HepG2 (cell line): ENCODE data around the gene BIRC6. TPM values are rescaled to one million over a fixed set of nuclear protein-coding genes. Genes with fewer than 3 reads are reported as not detected.

Experiments
- ATAC-seq: fragments of 200-7000 bp; cut with Tn5 transposase; 3 replicates; pipeline ENCODE4 v1.9.1; 2020; ENCODE audit warnings: mild to moderate bottlenecking, moderate library complexity
- BruUV-seq: library from RNA; stranded (reverse); fragments of 400-500 nt; replicated peaks from 2 replicates; lab custom pipeline; 2021; lab: Mats Ljungman, UMichigan
- CTCF ChIA-PET: fragments of 300-600 bp; formaldehyde crosslinking; extraction: SDS; loops from one replicate; lab custom pipeline; 2021; ENCODE audit warnings: low total read pairs, inconsistent platforms, low intra/inter-chr PET ratio; lab: Yijun Ruan, JAX
- POLR2A ChIA-PET: fragments of 350-600 bp; sonication (Branson Sonifier 250); formaldehyde crosslinking; loops from one replicate; lab custom pipeline; 2020; ENCODE audit warnings: antibody characterized with exemption, inconsistent platforms; lab: Yijun Ruan, JAX
- DNase-seq: peaks from one replicate; pipeline ENCODE4 v3.0.0-alpha.2; 2015; ENCODE audit warnings: low spot score
- FAIRE-seq: peaks from 3 replicates; lab custom pipeline; 2011; peaks lifted over from hg19 to GRCh38; lab: Jason Lieb, UNC
- H2AFZ ChIP-seq: one replicate; pipeline ENCODE4 v1.6.1; 2011; ENCODE audit warnings: low read length, inconsistent platforms
- H3K27ac ChIP-seq: fragments of 300-600 bp; 3 replicates; pipeline ENCODE4 v1.8.0; 2011; ENCODE audit warnings: mixed run types, mild to moderate bottlenecking, mixed read lengths, low read length, inconsistent platforms; ENCODE audit not compliant: insufficient read depth; ENCODE audit errors: extremely low read length
- H3K27me3 ChIP-seq, 2 experiments: fragments of 200-600 bp in 1 of 2; 2 replicates in 1 of 2; 3 replicates in 1 of 2; pipeline versions ENCODE4 v1.6.0 to v1.8.0; 2011; ENCODE audit warnings: low read length in 2 of 2, mild to moderate bottlenecking in 2 of 2, moderate library complexity in 2 of 2, inconsistent platforms in 1 of 2; ENCODE audit not compliant: insufficient read depth in 2 of 2, control insufficient read depth in 1 of 2
- H3K36me3 ChIP-seq, 2 experiments: fragments of 200-600 bp in 1 of 2; replicated peaks in 1 of 2; 2 replicates in 1 of 2; 3 replicates in 1 of 2; pipeline versions ENCODE4 v1.5.1 to v1.8.0; 2011; ENCODE audit warnings: low read length in 2 of 2, inconsistent platforms in 1 of 2; ENCODE audit not compliant: insufficient read depth in 2 of 2, control insufficient read depth in 1 of 2
- H3K4me1 ChIP-seq: 2 replicates; pipeline ENCODE4 v1.5.1; 2012; ENCODE audit warnings: low read length, inconsistent platforms; ENCODE audit not compliant: insufficient read depth
- H3K4me2 ChIP-seq: 2 replicates; pipeline ENCODE4 v1.6.0; 2011; ENCODE audit warnings: low read depth, low read length, inconsistent platforms
- H3K4me3 ChIP-seq, 3 experiments: fragments of 200-600 bp in 1 of 3; sonication (generic), shearing (Covaris generic) in 1 of 3; replicated peaks in 1 of 3; 2 replicates each; pipeline ENCODE4 v1.5.1; 2011 to 2016; ENCODE audit warnings: low read length in 3 of 3, inconsistent platforms in 2 of 3, low read depth in 2 of 3, mild to moderate bottlenecking in 2 of 3, control low read depth in 1 of 3, mixed read lengths in 1 of 3; ENCODE audit not compliant: insufficient read depth in 1 of 3
- H3K79me2 ChIP-seq: one replicate; pipeline ENCODE4 v1.6.1; 2011; ENCODE audit warnings: low read length, inconsistent platforms; ENCODE audit not compliant: insufficient read depth
- H3K9ac ChIP-seq: 2 replicates; pipeline ENCODE4 v1.6.0; 2011; ENCODE audit warnings: mild to moderate bottlenecking, low read depth, low read length, inconsistent platforms; ENCODE audit not compliant: insufficient read depth
- H3K9me3 ChIP-seq: 2 replicates; pipeline ENCODE4 v1.5.1; 2012; ENCODE audit warnings: mild to moderate bottlenecking, low read length
- H4K20me1 ChIP-seq: 2 replicates; pipeline ENCODE4 v1.6.0; 2011; ENCODE audit warnings: inconsistent platforms, mild to moderate bottlenecking, low read length, moderate library complexity; ENCODE audit not compliant: insufficient read depth
- FOXM1 ChIP-seq: sonication (generic); formaldehyde crosslinking; IDR thresholded peaks from 2 replicates; pipeline ENCODE4 v1.5.0; 2020; ENCODE audit warnings: missing genetic modification reagents
- GPN1 ChIP-seq: sonication (generic); formaldehyde crosslinking; IDR thresholded peaks from 2 replicates; pipeline ENCODE4 v1.5.1; 2020; ENCODE audit warnings: missing genetic modification reagents, borderline replicate concordance
- MAFG ChIP-seq: sonication (generic); formaldehyde crosslinking; IDR thresholded peaks from 2 replicates; pipeline ENCODE4 v1.5.1; 2020; ENCODE audit warnings: mild to moderate bottlenecking, missing genetic modification reagents
- MAFK ChIP-seq, 2 experiments: IDR thresholded peaks in 1 of 2; conservative IDR thresholded peaks in 1 of 2; 2 replicates each; pipeline ENCODE4 v1.6.1; 2011; ENCODE audit warnings: improper control_type of control experiment in 2 of 2, low read length in 2 of 2
- MEF2D ChIP-seq: sonication (generic); formaldehyde crosslinking; IDR thresholded peaks from 2 replicates; pipeline ENCODE4 v1.5.1; 2020; ENCODE audit warnings: mild to moderate bottlenecking, missing genetic modification reagents
- SMAD3 ChIP-seq: sonication (generic); formaldehyde crosslinking; IDR thresholded peaks from 2 replicates; pipeline ENCODE4 v1.4.0; 2020; ENCODE audit warnings: missing genetic modification reagents
- ZC3H4 ChIP-seq: sonication (generic); formaldehyde crosslinking; IDR thresholded peaks from 2 replicates; pipeline ENCODE4 v1.4.0; 2020; ENCODE audit warnings: missing genetic modification reagents, borderline replicate concordance
- ZNF781 ChIP-seq: sonication (generic); formaldehyde crosslinking; IDR thresholded peaks from 2 replicates; pipeline ENCODE4 v1.5.1; 2020; ENCODE audit warnings: borderline replicate concordance, mild to moderate bottlenecking, missing genetic modification reagents; ENCODE audit errors: not compliant biosample characterization
- WGBS: methylation state at CpG from one replicate; pipeline ENCODE4 v1.1.6; 2017; ENCODE audit warnings: low lambda C conversion rate; 5-methylcytosine and 5-hydroxymethylcytosine counted together
- in situ Hi-C: cut with HindIII; loops from 2 replicates; pipeline ENCODE4 v1.10.0; 2017; ENCODE audit warnings: low pct_unique_long_range_greater_than_20kb; ENCODE audit not compliant: extremely low pct_ligation_motif_present
- intact Hi-C: fragments of 100-400 bp; cut with micrococcal nuclease; formaldehyde crosslinking; loops from one replicate; pipeline ENCODE4 v1.10.0; 2022; ENCODE audit not compliant: unreplicated experiment
- polyA plus RNA-seq, 8 experiments: library from polyadenylated mRNA; depleted of rRNA in 3 of 8; stranded (reverse) in 7 of 8; unstranded in 1 of 8; fragments of >200 nt; fragmentation: Illumina TruSeq in 4 of 8; extraction: Trizol in 4 of 8; gene quantifications; 2 replicates each; pipeline versions ENCODE4 v1.2.1 to v1.2.3, GENCODE V29; 2011 to 2016; ENCODE audit warnings: low read depth in 4 of 8, missing spikeins in 1 of 8, mixed read lengths in 1 of 8; ENCODE audit not compliant: insufficient read depth in 1 of 8
- total RNA-seq, 5 experiments: library from RNA; depleted of rRNA; stranded (reverse); fragments of >200 nt; fragmentation: Illumina TruSeq; extraction: Trizol; gene quantifications; 2 replicates each; pipeline ENCODE4 v1.2.3, GENCODE V29; 2016; ENCODE audit warnings: low read depth in 1 of 5
- TF ChIP-seq, protein P1 (sequence below): sonication (generic); formaldehyde crosslinking; IDR thresholded peaks from 2 replicates; pipeline ENCODE4 v1.4.0; 2020; ENCODE audit warnings: missing genetic modification reagents
- TF ChIP-seq, protein P2 (sequence below): sonication (generic); formaldehyde crosslinking; IDR thresholded peaks from 2 replicates; pipeline ENCODE4 v1.5.0; 2020; ENCODE audit warnings: missing genetic modification reagents
- TF ChIP-seq, protein P3 (sequence below): sonication (generic); formaldehyde crosslinking; IDR thresholded peaks from 2 replicates; pipeline ENCODE4 v1.4.0; 2020; ENCODE audit warnings: low read depth, mild to moderate bottlenecking, missing genetic modification reagents
- TF ChIP-seq, protein P4 (sequence below): sonication (generic); formaldehyde crosslinking; IDR thresholded peaks from 2 replicates; pipeline ENCODE4 v1.8.0; 2022; ENCODE audit warnings: mild to moderate bottlenecking, missing genetic modification reagents
- TF ChIP-seq, protein P5 (sequence below), 2 experiments: IDR thresholded peaks; 2 replicates each; pipeline ENCODE4 v1.6.1; 2011 to 2012; ENCODE audit warnings: low read length in 2 of 2, borderline replicate concordance in 1 of 2, low read depth in 1 of 2, mild to moderate bottlenecking in 1 of 2, moderate library complexity in 1 of 2

Gene BIRC6
- total and polyA plus RNA-seq, 2 of the 13 experiments (the other 11 are each of a cell fraction or from before 2014, with no cell fraction given): 65.6 to 120 TPM

DNA sequence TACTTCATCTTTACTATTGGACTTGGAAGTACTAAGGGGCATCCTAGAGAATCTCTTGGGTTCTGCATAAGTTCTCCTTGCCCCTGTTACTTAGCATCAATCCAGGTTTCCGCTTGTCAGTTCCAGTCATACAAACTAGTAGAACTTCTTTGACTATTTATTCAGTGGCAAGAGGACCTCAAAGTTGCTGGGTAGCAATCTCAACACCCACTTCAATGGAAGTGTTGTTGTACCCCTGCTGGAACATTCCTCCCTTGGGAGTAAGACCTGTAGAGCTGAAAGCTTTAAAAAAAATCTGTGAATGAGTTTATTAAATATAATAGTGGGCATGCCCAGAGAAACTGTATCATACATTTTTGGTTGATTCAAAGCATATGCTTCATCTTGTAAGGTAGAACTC lies 27.0 kb downstream of the BIRC6 start (continued):
- TF ChIP-seq, protein P1, sequence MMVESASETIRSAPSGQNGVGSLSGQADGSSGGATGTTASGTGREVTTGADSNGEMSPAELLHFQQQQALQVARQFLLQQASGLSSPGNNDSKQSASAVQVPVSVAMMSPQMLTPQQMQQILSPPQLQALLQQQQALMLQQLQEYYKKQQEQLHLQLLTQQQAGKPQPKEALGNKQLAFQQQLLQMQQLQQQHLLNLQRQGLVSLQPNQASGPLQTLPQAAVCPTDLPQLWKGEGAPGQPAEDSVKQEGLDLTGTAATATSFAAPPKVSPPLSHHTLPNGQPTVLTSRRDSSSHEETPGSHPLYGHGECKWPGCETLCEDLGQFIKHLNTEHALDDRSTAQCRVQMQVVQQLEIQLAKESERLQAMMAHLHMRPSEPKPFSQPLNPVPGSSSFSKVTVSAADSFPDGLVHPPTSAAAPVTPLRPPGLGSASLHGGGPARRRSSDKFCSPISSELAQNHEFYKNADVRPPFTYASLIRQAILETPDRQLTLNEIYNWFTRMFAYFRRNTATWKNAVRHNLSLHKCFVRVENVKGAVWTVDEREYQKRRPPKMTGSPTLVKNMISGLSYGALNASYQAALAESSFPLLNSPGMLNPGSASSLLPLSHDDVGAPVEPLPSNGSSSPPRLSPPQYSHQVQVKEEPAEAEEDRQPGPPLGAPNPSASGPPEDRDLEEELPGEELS (CRISPR knock-in tag): no peak
- TF ChIP-seq, protein P2, sequence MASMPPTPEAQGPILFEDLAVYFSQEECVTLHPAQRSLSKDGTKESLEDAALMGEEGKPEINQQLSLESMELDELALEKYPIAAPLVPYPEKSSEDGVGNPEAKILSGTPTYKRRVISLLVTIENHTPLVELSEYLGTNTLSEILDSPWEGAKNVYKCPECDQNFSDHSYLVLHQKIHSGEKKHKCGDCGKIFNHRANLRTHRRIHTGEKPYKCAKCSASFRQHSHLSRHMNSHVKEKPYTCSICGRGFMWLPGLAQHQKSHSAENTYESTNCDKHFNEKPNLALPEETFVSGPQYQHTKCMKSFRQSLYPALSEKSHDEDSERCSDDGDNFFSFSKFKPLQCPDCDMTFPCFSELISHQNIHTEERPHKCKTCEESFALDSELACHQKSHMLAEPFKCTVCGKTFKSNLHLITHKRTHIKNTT (CRISPR knock-in tag): no peak
- no peak for TF ChIP-seq ZNF781
- TF ChIP-seq GPN1 (CRISPR knock-in tag): no peak
- TF ChIP-seq FOXM1 (CRISPR knock-in tag): no peak
- TF ChIP-seq MAFK (conservative IDR thresholded peaks at IDR 0.05 in 1 of 2, IDR thresholded peaks at IDR 0.05 in 1 of 2; ENCODE audit: low read length in 2 of 2): no peak
- TF ChIP-seq MEF2D (CRISPR knock-in tag): no peak
- no peak for TF ChIP-seq SMAD3 (CRISPR knock-in tag)
- TF ChIP-seq, protein P3, sequence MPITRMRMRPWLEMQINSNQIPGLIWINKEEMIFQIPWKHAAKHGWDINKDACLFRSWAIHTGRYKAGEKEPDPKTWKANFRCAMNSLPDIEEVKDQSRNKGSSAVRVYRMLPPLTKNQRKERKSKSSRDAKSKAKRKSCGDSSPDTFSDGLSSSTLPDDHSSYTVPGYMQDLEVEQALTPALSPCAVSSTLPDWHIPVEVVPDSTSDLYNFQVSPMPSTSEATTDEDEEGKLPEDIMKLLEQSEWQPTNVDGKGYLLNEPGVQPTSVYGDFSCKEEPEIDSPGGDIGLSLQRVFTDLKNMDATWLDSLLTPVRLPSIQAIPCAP (CRISPR knock-in tag): no peak

DNA sequence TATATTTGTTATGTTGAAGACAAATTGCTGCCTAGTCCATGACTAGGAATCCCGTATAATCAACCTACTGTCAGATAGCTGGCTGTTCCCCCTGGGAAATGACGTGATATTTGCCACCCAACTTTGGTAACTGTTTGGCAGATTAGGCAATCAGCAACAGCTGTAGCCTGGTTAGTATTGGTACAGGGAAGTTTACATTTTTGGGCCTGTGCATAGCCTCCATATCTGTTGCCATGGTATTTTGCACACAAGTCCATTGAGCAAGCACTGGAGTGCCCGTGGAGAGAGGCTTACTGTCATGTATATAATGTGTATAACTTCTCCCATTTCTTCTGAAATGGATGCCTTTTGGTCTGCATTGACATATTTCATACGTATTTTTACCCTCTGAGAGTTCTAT lies 27.7 kb downstream of the BIRC6 start:
- Histone ChIP-seq H3K36me3 (peaks cover 14 to 67% of the 10 kb centered on the region in 2 experiments), H3K27me3 (no peaks in the 10 kb centered on the region)
- BruUV-seq: no TSS peak
- TF ChIP-seq, protein P4, sequence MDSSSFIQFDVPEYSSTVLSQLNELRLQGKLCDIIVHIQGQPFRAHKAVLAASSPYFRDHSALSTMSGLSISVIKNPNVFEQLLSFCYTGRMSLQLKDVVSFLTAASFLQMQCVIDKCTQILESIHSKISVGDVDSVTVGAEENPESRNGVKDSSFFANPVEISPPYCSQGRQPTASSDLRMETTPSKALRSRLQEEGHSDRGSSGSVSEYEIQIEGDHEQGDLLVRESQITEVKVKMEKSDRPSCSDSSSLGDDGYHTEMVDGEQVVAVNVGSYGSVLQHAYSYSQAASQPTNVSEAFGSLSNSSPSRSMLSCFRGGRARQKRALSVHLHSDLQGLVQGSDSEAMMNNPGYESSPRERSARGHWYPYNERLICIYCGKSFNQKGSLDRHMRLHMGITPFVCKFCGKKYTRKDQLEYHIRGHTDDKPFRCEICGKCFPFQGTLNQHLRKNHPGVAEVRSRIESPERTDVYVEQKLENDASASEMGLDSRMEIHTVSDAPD (CRISPR knock-in tag): 0 out of 2 replicates have a peak, but pooled peaks have one; percentile 61
- TF ChIP-seq MAFG (CRISPR knock-in tag): no peak
- TF ChIP-seq ZC3H4: no peak
- TF ChIP-seq, protein P5, sequence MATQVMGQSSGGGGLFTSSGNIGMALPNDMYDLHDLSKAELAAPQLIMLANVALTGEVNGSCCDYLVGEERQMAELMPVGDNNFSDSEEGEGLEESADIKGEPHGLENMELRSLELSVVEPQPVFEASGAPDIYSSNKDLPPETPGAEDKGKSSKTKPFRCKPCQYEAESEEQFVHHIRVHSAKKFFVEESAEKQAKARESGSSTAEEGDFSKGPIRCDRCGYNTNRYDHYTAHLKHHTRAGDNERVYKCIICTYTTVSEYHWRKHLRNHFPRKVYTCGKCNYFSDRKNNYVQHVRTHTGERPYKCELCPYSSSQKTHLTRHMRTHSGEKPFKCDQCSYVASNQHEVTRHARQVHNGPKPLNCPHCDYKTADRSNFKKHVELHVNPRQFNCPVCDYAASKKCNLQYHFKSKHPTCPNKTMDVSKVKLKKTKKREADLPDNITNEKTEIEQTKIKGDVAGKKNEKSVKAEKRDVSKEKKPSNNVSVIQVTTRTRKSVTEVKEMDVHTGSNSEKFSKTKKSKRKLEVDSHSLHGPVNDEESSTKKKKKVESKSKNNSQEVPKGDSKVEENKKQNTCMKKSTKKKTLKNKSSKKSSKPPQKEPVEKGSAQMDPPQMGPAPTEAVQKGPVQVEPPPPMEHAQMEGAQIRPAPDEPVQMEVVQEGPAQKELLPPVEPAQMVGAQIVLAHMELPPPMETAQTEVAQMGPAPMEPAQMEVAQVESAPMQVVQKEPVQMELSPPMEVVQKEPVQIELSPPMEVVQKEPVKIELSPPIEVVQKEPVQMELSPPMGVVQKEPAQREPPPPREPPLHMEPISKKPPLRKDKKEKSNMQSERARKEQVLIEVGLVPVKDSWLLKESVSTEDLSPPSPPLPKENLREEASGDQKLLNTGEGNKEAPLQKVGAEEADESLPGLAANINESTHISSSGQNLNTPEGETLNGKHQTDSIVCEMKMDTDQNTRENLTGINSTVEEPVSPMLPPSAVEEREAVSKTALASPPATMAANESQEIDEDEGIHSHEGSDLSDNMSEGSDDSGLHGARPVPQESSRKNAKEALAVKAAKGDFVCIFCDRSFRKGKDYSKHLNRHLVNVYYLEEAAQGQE (IDR thresholded peaks at IDR 0.05; ENCODE audit: borderline replicate concordance in 1 of 2, low read depth in 1 of 2, low read length in 2 of 2): no peak

More for the DNA sequence above, 27.7 kb downstream of the BIRC6 start:
- no peak overlapping the region for H3K27ac ChIP-seq
- H3K4me3 ChIP-seq: no peak overlapping the region
- intact Hi-C loops (no loop called here), in situ Hi-C loops (no loop called here)
- FAIRE-seq (no peak), ATAC-seq (peak; percentile 62), DNase-seq (no peak)
- ChIA-PET POLR2A (no interaction called here), CTCF (no interaction called here)
- peaks cover 50% of the 10 kb centered on the region for H3K79me2 ChIP-seq
- 82% methylated on average over 4 of the region's 4 CpGs for WGBS
- H3K9ac ChIP-seq: no peak overlapping the region
- peaks cover 7% of the 10 kb centered on the region for H4K20me1 ChIP-seq
- H2AFZ ChIP-seq: no peak overlapping the region
- no peaks in the 10 kb centered on the region for H3K9me3 ChIP-seq
- peaks cover 2% of the 10 kb centered on the region for H3K4me1 ChIP-seq
- H3K4me2 ChIP-seq: no peak overlapping the region
